Endodermal cell (in vitro differentiated cells): Measurements from ENCODE around the gene PLA2G4A. TPM values are rescaled to one million over a fixed set of nuclear protein-coding genes. Genes with fewer than 3 reads are reported as not detected.

Experiments used
- DNase-seq: peaks from one replicate; pipeline ENCODE4 v3.0.0-alpha.2; 2017
- H3K27ac ChIP-seq: 2 replicates; pipeline ENCODE4 v1.5.1; 2013; ENCODE audit warnings: mild to moderate bottlenecking, low read depth, low read length, moderate library complexity
- H3K27me3 ChIP-seq: 2 replicates; pipeline ENCODE4 v1.6.1; 2013; ENCODE audit warnings: mild to moderate bottlenecking, low read length, moderate library complexity; ENCODE audit not compliant: insufficient read depth, control insufficient read depth, poor library complexity, severe bottlenecking
- H3K36me3 ChIP-seq: 2 replicates; pipeline ENCODE4 v1.7.0; 2013; ENCODE audit warnings: mild to moderate bottlenecking, low read length, moderate library complexity; ENCODE audit not compliant: control insufficient read depth, insufficient read depth
- H3K4me1 ChIP-seq: one replicate; pipeline ENCODE4 v1.7.0; 2013; ENCODE audit warnings: low read length; ENCODE audit not compliant: control insufficient read depth, insufficient read depth
- H3K4me3 ChIP-seq: 2 replicates; pipeline ENCODE4 v1.5.1; 2013; ENCODE audit warnings: mild to moderate bottlenecking, low read length, moderate library complexity
- H3K9ac ChIP-seq: 2 replicates; pipeline ENCODE4 v1.6.1; 2013; ENCODE audit warnings: mild to moderate bottlenecking, low read length, moderate library complexity; ENCODE audit not compliant: poor library complexity, severe bottlenecking; ENCODE audit errors: extremely low read depth
- H3K9me3 ChIP-seq: 2 replicates; pipeline ENCODE4 v1.6.1; 2013; ENCODE audit warnings: mild to moderate bottlenecking, low read length, moderate library complexity; ENCODE audit not compliant: control insufficient read depth
- H3K27ac Mint-ChIP-seq: 2 replicates; pipeline ENCODE4 v1.8.0; 2020; ENCODE audit warnings: mixed read lengths
- H3K27me3 Mint-ChIP-seq: 2 replicates; pipeline ENCODE4 v1.8.0; 2021; ENCODE audit warnings: mild to moderate bottlenecking, mixed read lengths; ENCODE audit not compliant: insufficient read depth
- H3K36me3 Mint-ChIP-seq: 2 replicates; pipeline ENCODE4 v1.8.0; 2020; ENCODE audit warnings: low read depth, mixed read lengths
- H3K4me1 Mint-ChIP-seq: 2 replicates; pipeline ENCODE4 v1.8.0; 2020; ENCODE audit warnings: mixed read lengths
- H3K4me3 Mint-ChIP-seq: 2 replicates; pipeline ENCODE4 v1.8.0; 2020; ENCODE audit warnings: mild to moderate bottlenecking, moderate library complexity, mixed read lengths
- H3K9me3 Mint-ChIP-seq: 2 replicates; pipeline ENCODE4 v1.8.0; 2020; ENCODE audit warnings: mild to moderate bottlenecking, mixed read lengths
- CTCF ChIP-seq: fragments of 200-600 bp; sonication (generic); conservative IDR thresholded peaks from 2 replicates; pipeline ENCODE4 v1.5.0; 2021; ENCODE audit warnings: antibody characterized with exemption, mild to moderate bottlenecking
- WGBS, 2 experiments: methylation state at CpG; one replicate each; pipeline versions ENCODE4 v1.1.5 to v1.1.7; 2013; ENCODE audit warnings: missing lambda C conversion rate in 2 of 2, mixed read lengths in 1 of 2; ENCODE audit not compliant: insufficient coverage in 1 of 2, insufficient read length in 1 of 2; 5-methylcytosine and 5-hydroxymethylcytosine counted together
- total RNA-seq, 2 donors: library from RNA; stranded (reverse); fragmentation: NEBNext Ultra II Directional in 1 of 2; extraction: Animal tissue kit (Norgen Biotek cat#: 25700) in 1 of 2; gene quantifications; 2 replicates in 1 of 2; 3 replicates in 1 of 2; pipeline ENCODE4 v1.2.1, GENCODE V29; 2021

Gene PLA2G4A
- total RNA-seq, 2 donors from 2014 or later = 0.35 to 1.2 TPM

GRCh38 chr1:187034501-187034900 is 205.8 kb downstream of the PLA2G4A start:
- H3K4me3 ChIP-seq = no peak overlapping the region
- no peaks in the 10 kb centered on the region for H3K36me3 Mint-ChIP-seq
- no peaks in the 10 kb centered on the region for H3K27me3 Mint-ChIP-seq
- no peaks in the 10 kb centered on the region for H3K27me3 ChIP-seq
- H3K27ac Mint-ChIP-seq = no peak overlapping the region
- H3K27ac ChIP-seq = no peak overlapping the region
- H3K4me1 Mint-ChIP-seq = no peaks in the 10 kb centered on the region
- H3K9ac ChIP-seq = no peak overlapping the region
- H3K9me3 ChIP-seq = peaks cover 6% of the 10 kb centered on the region
- no peaks in the 10 kb centered on the region for H3K36me3 ChIP-seq
- no peak for TF ChIP-seq CTCF
- no peak for DNase-seq
- peaks cover 4% of the 10 kb centered on the region for H3K9me3 Mint-ChIP-seq
- no peak overlapping the region for H3K4me3 Mint-ChIP-seq
- H3K4me1 ChIP-seq = no peaks in the 10 kb centered on the region

- H3K9me3 ChIP-seq = peaks cover 6% of the 10 kb centered on the region
- no peak overlapping the region for H3K27ac ChIP-seq
- H3K9ac ChIP-seq = no peak overlapping the region
- H3K9me3 Mint-ChIP-seq = peaks cover 4% of the 10 kb centered on the region
- no peak for DNase-seq
- no peaks in the 10 kb centered on the region for H3K4me1 ChIP-seq
- H3K27ac Mint-ChIP-seq = no peak overlapping the region
- H3K27me3 ChIP-seq = no peaks in the 10 kb centered on the region
- H3K4me3 Mint-ChIP-seq = no peak overlapping the region
- no peak for TF ChIP-seq CTCF
- WGBS, 2 experiments = 86% methylated on average over 1 of the region's 1 CpG; no CpG with 5 or more reads in 1 of the 2 experiments
- no peaks in the 10 kb centered on the region for H3K36me3 ChIP-seq
- no peaks in the 10 kb centered on the region for H3K4me1 Mint-ChIP-seq
- H3K36me3 Mint-ChIP-seq = no peaks in the 10 kb centered on the region
- H3K4me3 ChIP-seq = no peak overlapping the region
- no peaks in the 10 kb centered on the region for H3K27me3 Mint-ChIP-seq
Measured at GRCh38 chr1:187037973-187038553, 209.3 kb downstream of the PLA2G4A start.

Other genes with a start within 250 kb of the PLA2G4A start
- gene PTGS2, start 148.5 kb upstream of the PLA2G4A start, total RNA-seq = under 1 TPM; 0.09 to 0.15 TPM